ENCODE measurements around the gene LRBA. TPM values are rescaled to one million over a fixed set of nuclear protein-coding genes. Genes with fewer than 3 reads are reported as not detected.

The LRBA gene
- total RNA-seq, 4 donors from 2014 or later = 13.3 to 21.2 (median 20.1) TPM

DNA sequence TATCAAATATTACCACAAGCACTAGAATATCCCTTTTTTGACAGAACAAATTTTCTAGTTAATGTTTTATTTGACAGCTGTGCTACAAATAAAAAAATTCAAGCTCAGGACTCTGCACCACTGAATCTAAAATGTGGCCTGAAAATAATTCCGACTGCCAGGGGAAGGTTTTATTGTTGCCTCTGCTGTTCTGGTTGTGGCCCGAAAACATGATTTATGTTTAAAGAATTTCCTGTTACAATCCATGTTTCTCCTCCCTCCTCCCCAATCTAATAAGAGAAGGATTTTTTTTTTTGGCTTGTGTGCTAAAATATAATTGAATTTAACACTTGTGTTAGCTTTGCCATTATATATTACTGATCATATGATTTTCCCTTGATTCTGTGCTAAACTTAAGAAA is 709.1 kb downstream of the LRBA start:
- WGBS = 27% methylated on average over 2 of the region's 2 CpGs
- H3K36me3 ChIP-seq = no peaks in the 10 kb centered on the region
- intact Hi-C loops (cut with DNase I) = no loop called here

DNA sequence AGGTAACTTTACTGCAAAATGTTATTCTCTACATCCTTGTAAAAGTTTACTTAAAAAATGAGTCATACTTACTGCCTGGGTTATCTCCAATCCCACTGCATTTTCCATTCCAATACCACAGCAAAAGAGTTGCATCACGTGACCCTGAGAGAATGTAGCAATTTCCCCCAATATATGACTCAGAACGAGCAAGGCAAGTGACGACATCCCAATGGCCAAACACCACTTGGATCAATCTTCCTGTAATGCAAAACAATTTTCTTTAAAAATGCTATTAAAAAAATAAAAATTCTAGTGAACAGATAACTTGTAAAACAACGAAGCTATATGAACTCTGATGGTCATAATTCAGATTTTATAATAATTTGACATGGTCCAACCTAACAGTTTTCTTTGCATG is 712.5 kb downstream of the LRBA start:
- H3K27me3 ChIP-seq = no peaks in the 10 kb centered on the region
- H3K4me1 ChIP-seq = peaks cover 0 to 7% (median 0%) of the 10 kb centered on the region in 4 donors
- no peak for TF ChIP-seq POLR2AphosphoS5 (IDR thresholded peaks at IDR 0.05)
- TF ChIP-seq EP300 (IDR thresholded peaks at IDR 0.05) = no peak
- TF ChIP-seq POLR2A (IDR thresholded peaks at IDR 0.05; ENCODE audit: low read depth) = no peak
- TF ChIP-seq, protein P1, sequence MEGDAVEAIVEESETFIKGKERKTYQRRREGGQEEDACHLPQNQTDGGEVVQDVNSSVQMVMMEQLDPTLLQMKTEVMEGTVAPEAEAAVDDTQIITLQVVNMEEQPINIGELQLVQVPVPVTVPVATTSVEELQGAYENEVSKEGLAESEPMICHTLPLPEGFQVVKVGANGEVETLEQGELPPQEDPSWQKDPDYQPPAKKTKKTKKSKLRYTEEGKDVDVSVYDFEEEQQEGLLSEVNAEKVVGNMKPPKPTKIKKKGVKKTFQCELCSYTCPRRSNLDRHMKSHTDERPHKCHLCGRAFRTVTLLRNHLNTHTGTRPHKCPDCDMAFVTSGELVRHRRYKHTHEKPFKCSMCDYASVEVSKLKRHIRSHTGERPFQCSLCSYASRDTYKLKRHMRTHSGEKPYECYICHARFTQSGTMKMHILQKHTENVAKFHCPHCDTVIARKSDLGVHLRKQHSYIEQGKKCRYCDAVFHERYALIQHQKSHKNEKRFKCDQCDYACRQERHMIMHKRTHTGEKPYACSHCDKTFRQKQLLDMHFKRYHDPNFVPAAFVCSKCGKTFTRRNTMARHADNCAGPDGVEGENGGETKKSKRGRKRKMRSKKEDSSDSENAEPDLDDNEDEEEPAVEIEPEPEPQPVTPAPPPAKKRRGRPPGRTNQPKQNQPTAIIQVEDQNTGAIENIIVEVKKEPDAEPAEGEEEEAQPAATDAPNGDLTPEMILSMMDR (IDR thresholded peaks at IDR 0.05) = no peak
- H3K27ac ChIP-seq (replicated peaks in 1 of 4) = no peak overlapping the region
- H3K36me3 ChIP-seq = no peaks in the 10 kb centered on the region
- H3K4me3 ChIP-seq = no peak overlapping the region
- no peaks in the 10 kb centered on the region for H3K9me3 ChIP-seq
- intact Hi-C loops (cut with DNase I) = no loop called here
- no peak for DNase-seq (ENCODE audit: extremely low spot score)
- 56% methylated on average over 4 of the region's 4 CpGs for WGBS

More for the DNA sequence above, 709.1 kb downstream of the LRBA start:
- no peak for DNase-seq (ENCODE audit: extremely low spot score)
- peaks cover 0 to 7% (median 0%) of the 10 kb centered on the region in 4 donors for H3K4me1 ChIP-seq
- no peak overlapping the region for H3K27ac ChIP-seq (replicated peaks in 1 of 4)
- no peak overlapping the region for H3K4me3 ChIP-seq
- H3K9me3 ChIP-seq = no peaks in the 10 kb centered on the region
- H3K27me3 ChIP-seq = no peaks in the 10 kb centered on the region
- no peak for TF ChIP-seq EP300 (IDR thresholded peaks at IDR 0.05)
- TF ChIP-seq, protein P1 (IDR thresholded peaks at IDR 0.05) = no peak
- TF ChIP-seq POLR2A (IDR thresholded peaks at IDR 0.05; ENCODE audit: low read depth) = no peak
- TF ChIP-seq POLR2AphosphoS5 (IDR thresholded peaks at IDR 0.05) = no peak

DNA sequence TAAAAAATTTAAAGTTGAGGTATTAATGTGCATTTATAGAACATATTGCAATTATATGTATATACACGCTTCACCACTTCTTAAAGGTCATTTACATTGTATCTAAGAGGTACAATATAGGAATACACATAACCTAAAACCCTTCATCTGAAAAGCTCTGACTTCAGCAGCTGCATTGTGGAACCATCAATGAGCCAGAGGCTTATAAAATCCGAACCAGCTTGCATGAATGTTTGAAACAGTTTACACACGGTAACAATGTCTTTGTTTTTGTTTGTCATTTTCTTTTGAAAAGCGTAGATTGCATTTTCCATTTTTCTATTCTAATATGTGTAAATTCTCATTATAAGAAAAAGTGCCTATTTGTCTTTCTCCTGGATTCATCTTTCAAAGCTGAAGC is 715.3 kb downstream of the LRBA start:
- H3K27ac ChIP-seq (replicated peaks in 1 of 4) = no peak overlapping the region
- 99% methylated on average over 4 of the region's 4 CpGs for WGBS
- no peaks in the 10 kb centered on the region for H3K4me1 ChIP-seq

DNA sequence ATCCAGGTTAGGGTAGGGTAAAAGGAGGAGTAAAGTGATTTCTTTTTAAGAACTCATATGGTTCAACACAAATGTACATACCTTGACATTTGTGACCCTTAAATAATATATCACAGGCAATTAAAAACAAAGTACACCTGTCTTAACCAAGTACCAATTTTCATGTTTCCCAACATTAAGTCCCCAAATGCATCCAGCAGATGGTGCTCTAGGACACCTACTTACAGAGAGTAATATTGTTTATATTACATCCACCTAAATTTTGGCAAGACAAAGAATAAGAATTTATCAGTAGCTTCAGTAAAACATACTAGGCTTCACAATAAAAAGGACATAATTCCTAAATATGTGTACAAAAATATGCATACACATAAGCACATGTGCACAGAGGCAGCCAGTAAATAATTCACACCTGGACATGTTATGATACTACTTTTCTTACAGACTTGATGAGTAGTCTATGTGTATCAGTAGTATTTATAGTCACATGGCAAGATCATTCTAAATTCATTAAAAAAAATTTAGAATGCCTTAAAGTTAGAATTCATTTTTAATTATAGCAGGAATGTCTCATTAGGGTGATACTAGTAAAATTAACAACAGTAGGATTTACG is 717.1 kb downstream of the LRBA start:
- DNase-seq (ENCODE audit: extremely low spot score) = no peak
- Histone ChIP-seq H3K9me3 (no peaks in the 10 kb centered on the region), H3K27ac (replicated peaks in 1 of 4) (no peak overlapping the region), H3K36me3 (no peaks in the 10 kb centered on the region), H3K4me3 (no peak overlapping the region), H3K27me3 (no peaks in the 10 kb centered on the region), H3K4me1 (no peaks in the 10 kb centered on the region)
- intact Hi-C loops (cut with DNase I) = loop anchor here (10.0 kb wide), 1 partner anchor 567 kb away; no protein-coding TSS in a partner anchor
- TF ChIP-seq, protein P1 (IDR thresholded peaks at IDR 0.05) = peak; percentile 62 to 65 (median 63)
- TF ChIP-seq POLR2A (IDR thresholded peaks at IDR 0.05; ENCODE audit: low read depth) = no peak
- WGBS = 96% methylated on average over 1 of the region's 1 CpG

More for the DNA sequence above, 715.3 kb downstream of the LRBA start:
- H3K36me3 ChIP-seq = no peaks in the 10 kb centered on the region
- intact Hi-C loops (cut with DNase I) = loop anchor here (10.0 kb wide), 1 partner anchor 565 kb away; no protein-coding TSS in a partner anchor
- no peak overlapping the region for H3K4me3 ChIP-seq
- no peak for TF ChIP-seq POLR2AphosphoS5 (IDR thresholded peaks at IDR 0.05)
- no peak for TF ChIP-seq EP300 (IDR thresholded peaks at IDR 0.05)
- TF ChIP-seq, protein P1 (IDR thresholded peaks at IDR 0.05) = no peak
- no peak for TF ChIP-seq POLR2A (IDR thresholded peaks at IDR 0.05; ENCODE audit: low read depth)
- H3K9me3 ChIP-seq = no peaks in the 10 kb centered on the region
- no peaks in the 10 kb centered on the region for H3K27me3 ChIP-seq
- no peak for DNase-seq (ENCODE audit: extremely low spot score)

DNA sequence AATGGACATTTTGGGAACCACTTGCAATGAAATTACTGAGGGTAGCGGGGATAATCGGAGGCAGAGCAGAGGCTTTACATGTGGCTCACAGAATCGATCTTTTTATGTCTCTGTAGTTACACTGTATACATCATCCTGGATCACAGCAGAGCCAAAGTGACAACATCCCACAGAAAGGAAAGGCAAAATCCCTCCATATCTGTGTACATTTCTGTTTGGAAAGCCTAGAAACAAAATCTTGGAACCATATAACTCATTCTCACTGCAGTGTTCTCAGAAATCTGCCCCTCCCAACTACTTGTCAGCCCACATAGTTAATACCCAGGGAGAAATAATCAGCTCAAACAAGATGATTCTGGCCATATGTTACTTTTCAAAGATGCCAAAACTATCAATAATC is 725.2 kb downstream of the LRBA start:
- no peak for DNase-seq (ENCODE audit: extremely low spot score)
- no peaks in the 10 kb centered on the region for H3K9me3 ChIP-seq
- WGBS = 70% methylated on average over 3 of the region's 3 CpGs
- H3K27ac ChIP-seq (replicated peaks in 1 of 4) = no peak overlapping the region
- no peaks in the 10 kb centered on the region for H3K27me3 ChIP-seq
- TF ChIP-seq, protein P1 (IDR thresholded peaks at IDR 0.05) = no peak
- no peak for TF ChIP-seq POLR2AphosphoS5 (IDR thresholded peaks at IDR 0.05)
- no peak for TF ChIP-seq POLR2A (IDR thresholded peaks at IDR 0.05; ENCODE audit: low read depth)
- TF ChIP-seq EP300 (IDR thresholded peaks at IDR 0.05) = no peak
- H3K36me3 ChIP-seq = peaks cover 0 to 9% (median 2%) of the 10 kb centered on the region in 4 donors
- no peaks in the 10 kb centered on the region for H3K4me1 ChIP-seq
- intact Hi-C loops (cut with DNase I) = loop anchor here (10.0 kb wide), 1 partner anchor 575 kb away; no protein-coding TSS in a partner anchor
- no peak overlapping the region for H3K4me3 ChIP-seq
